ENCODE results near the gene PACSIN1. TPM values are rescaled to one million over a fixed set of nuclear protein-coding genes. Genes with fewer than 3 reads are reported as not detected.

The PACSIN1 gene
- total RNA-seq, 1 donor from 2014 or later = 0.18 TPM

GRCh38 chr6:34559651-34560365, 93.9 kb downstream of the PACSIN1 start:
- intact Hi-C loops (cut with micrococcal nuclease) = no loop called here

GRCh38 chr6:34560366-34561226, 94.7 kb downstream of the PACSIN1 start:
- intact Hi-C loops (cut with micrococcal nuclease) = no loop called here

- intact Hi-C loops (cut with micrococcal nuclease) = no loop called here
Measured at GRCh38 chr6:34561227-34561530, 95.3 kb downstream of the PACSIN1 start.

- intact Hi-C loops (cut with micrococcal nuclease) = no loop called here
Measured at GRCh38 chr6:34562350-34562749, 96.5 kb downstream of the PACSIN1 start.

- intact Hi-C loops (cut with micrococcal nuclease) = no loop called here
Measured at GRCh38 chr6:34562861-34563512, 97.1 kb downstream of the PACSIN1 start.

GRCh38 chr6:34563513-34563870, 97.6 kb downstream of the PACSIN1 start:
- intact Hi-C loops (cut with micrococcal nuclease) = no loop called here

- intact Hi-C loops (cut with micrococcal nuclease) = no loop called here
Measured at GRCh38 chr6:34564181-34564580, 98.3 kb downstream of the PACSIN1 start.

- intact Hi-C loops (cut with micrococcal nuclease) = no loop called here
Measured at GRCh38 chr6:34565722-34566137, 99.9 kb downstream of the PACSIN1 start.

- intact Hi-C loops (cut with micrococcal nuclease) = no loop called here
Measured at GRCh38 chr6:34566830-34567546, 101.1 kb downstream of the PACSIN1 start.

GRCh38 chr6:34568341-34569201, 102.7 kb downstream of the PACSIN1 start:
- intact Hi-C loops (cut with micrococcal nuclease) = no loop called here

- intact Hi-C loops (cut with micrococcal nuclease) = no loop called here
Measured at GRCh38 chr6:34569361-34569973, 103.6 kb downstream of the PACSIN1 start.

GRCh38 chr6:34570066-34570833, 104.4 kb downstream of the PACSIN1 start:
- intact Hi-C loops (cut with micrococcal nuclease) = no loop called here

GRCh38 chr6:34571388-34571787, 105.5 kb downstream of the PACSIN1 start:
- intact Hi-C loops (cut with micrococcal nuclease) = no loop called here

- intact Hi-C loops (cut with micrococcal nuclease) = no loop called here
Measured at GRCh38 chr6:34572021-34572420, 106.1 kb downstream of the PACSIN1 start.

- intact Hi-C loops (cut with micrococcal nuclease) = no loop called here
Measured at GRCh38 chr6:34572585-34572984, 106.7 kb downstream of the PACSIN1 start.

GRCh38 chr6:34573567-34574183, 107.8 kb downstream of the PACSIN1 start:
- intact Hi-C loops (cut with micrococcal nuclease) = no loop called here

GRCh38 chr6:34574647-34575293, 108.9 kb downstream of the PACSIN1 start:
- intact Hi-C loops (cut with micrococcal nuclease) = no loop called here

GRCh38 chr6:34575326-34575725, 109.5 kb downstream of the PACSIN1 start:
- intact Hi-C loops (cut with micrococcal nuclease) = no loop called here

All from T-helper 2 cell treated with Interferon-gamma antibody and Interleukin-4, amounts not matched to agents 100 ng/mL and 5 ng/mL, for 36 hours (primary cell).